H9 (cell line): ENCODE measurements around the gene ARHGAP12. TPM values are rescaled to one million over a fixed set of nuclear protein-coding genes. Genes with fewer than 3 reads are reported as not detected.
A peak's percentile ranks its signal among the peaks of the same experiment; 100 is the strongest.

Experiments used
- DNase-seq: peaks from one replicate; pipeline ENCODE4 v3.0.0-alpha.2; 2017
- H2AFZ ChIP-seq: one replicate; pipeline ENCODE4 v1.6.1; 2013; ENCODE audit warnings: mild to moderate bottlenecking, low read length, control low read depth, moderate library complexity
- H2AK5ac ChIP-seq: 2 replicates; pipeline ENCODE4 v1.6.1; 2013; ENCODE audit warnings: low read length, control low read depth, mixed read lengths; ENCODE audit not compliant: insufficient read length
- H2BK120ac ChIP-seq: one replicate; pipeline ENCODE4 v1.6.1; 2013; ENCODE audit warnings: low read depth, mild to moderate bottlenecking, low read length, control low read depth, inconsistent platforms; ENCODE audit not compliant: poor library complexity, severe bottlenecking
- H2BK12ac ChIP-seq: 2 replicates; pipeline ENCODE4 v1.6.1; 2013; ENCODE audit warnings: low read length, control low read depth, mixed read lengths, low read depth; ENCODE audit not compliant: insufficient read length
- H2BK15ac ChIP-seq: 2 replicates; pipeline ENCODE4 v1.6.1; 2013; ENCODE audit warnings: low read depth, low read length, control low read depth
- H2BK20ac ChIP-seq: one replicate; pipeline ENCODE4 v1.6.1; 2013; ENCODE audit warnings: low read depth, mild to moderate bottlenecking, low read length, control low read depth, inconsistent platforms; ENCODE audit not compliant: poor library complexity, severe bottlenecking
- H2BK5ac ChIP-seq: 2 replicates; pipeline ENCODE4 v1.6.1; 2013; ENCODE audit warnings: low read length, control low read depth, mixed read lengths; ENCODE audit not compliant: insufficient read length
- H3K14ac ChIP-seq: 2 replicates; pipeline ENCODE4 v1.6.1; 2013; ENCODE audit warnings: low read length, control low read depth; ENCODE audit not compliant: insufficient read depth
- H3K18ac ChIP-seq: 2 replicates; pipeline ENCODE4 v1.6.1; 2013; ENCODE audit warnings: low read depth, mild to moderate bottlenecking, mixed read lengths, low read length, control low read depth; ENCODE audit not compliant: insufficient read length
- H3K23ac ChIP-seq: 2 replicates; pipeline ENCODE4 v1.6.1; 2013; ENCODE audit warnings: low read length, control low read depth, mixed read lengths, low read depth; ENCODE audit not compliant: insufficient read length
- H3K23me2 ChIP-seq: 2 replicates; pipeline ENCODE4 v1.6.1; 2013; ENCODE audit warnings: low read depth, mild to moderate bottlenecking, mixed read lengths, low read length, control low read depth; ENCODE audit not compliant: insufficient read length, poor library complexity, severe bottlenecking
- H3K27ac ChIP-seq: 2 replicates; pipeline ENCODE4 v1.5.1; 2013; ENCODE audit warnings: low read length, control low read depth, mixed read lengths, low read depth; ENCODE audit not compliant: insufficient read length
- H3K27me3 ChIP-seq: 2 replicates; pipeline ENCODE4 v1.6.1; 2013; ENCODE audit warnings: low read length, control low read depth, inconsistent platforms; ENCODE audit not compliant: insufficient read depth
- H3K4ac ChIP-seq: 2 replicates; pipeline ENCODE4 v1.6.1; 2013; ENCODE audit warnings: low read depth, mild to moderate bottlenecking, control low read depth, inconsistent platforms, low read length, moderate library complexity
- H3K4me1 ChIP-seq: 2 replicates; pipeline ENCODE4 v1.6.1; 2013; ENCODE audit warnings: low read length, control low read depth, inconsistent platforms; ENCODE audit not compliant: insufficient read depth
- H3K4me2 ChIP-seq: 2 replicates; pipeline ENCODE4 v1.6.1; 2013; ENCODE audit warnings: low read length, control low read depth, mixed read lengths; ENCODE audit not compliant: insufficient read length, insufficient read depth
- H3K56ac ChIP-seq: 2 replicates; pipeline ENCODE4 v1.6.1; 2013; ENCODE audit warnings: low read depth, mild to moderate bottlenecking, mixed read lengths, low read length, control low read depth; ENCODE audit not compliant: insufficient read length
- H3K79me1 ChIP-seq: 2 replicates; pipeline ENCODE4 v1.6.1; 2013; ENCODE audit warnings: low read depth, mild to moderate bottlenecking, moderate library complexity, low read length, control low read depth, inconsistent platforms; ENCODE audit not compliant: insufficient read depth, poor library complexity, severe bottlenecking
- H3K79me2 ChIP-seq: 2 replicates; pipeline ENCODE4 v1.6.1; 2013; ENCODE audit warnings: low read length, control low read depth, inconsistent platforms; ENCODE audit not compliant: insufficient read depth
- H3K9ac ChIP-seq: 2 replicates; pipeline ENCODE4 v1.6.1; 2013; ENCODE audit warnings: low read length, control low read depth, mixed read lengths; ENCODE audit not compliant: insufficient read length; ENCODE audit errors: extremely low read depth
- H3K9me3 ChIP-seq: one replicate; pipeline ENCODE4 v1.6.1; 2013; ENCODE audit warnings: low read depth, low read length, inconsistent platforms; ENCODE audit not compliant: control insufficient read depth
- H3T11ph ChIP-seq: one replicate; pipeline ENCODE4 v1.6.1; 2013; ENCODE audit warnings: mild to moderate bottlenecking, low read length, control low read depth, inconsistent platforms
- H4K20me1 ChIP-seq: one replicate; pipeline ENCODE4 v1.6.1; 2013; ENCODE audit not compliant: control insufficient read depth, insufficient read length, insufficient read depth
- H4K5ac ChIP-seq: 2 replicates; pipeline ENCODE4 v1.6.1; 2013; ENCODE audit warnings: low read depth, mild to moderate bottlenecking, mixed read lengths, low read length, control low read depth; ENCODE audit not compliant: insufficient read length
- H4K8ac ChIP-seq: replicated peaks from 2 replicates; pipeline ENCODE4 v1.6.1; 2013; ENCODE audit warnings: low read length, control low read depth, mixed read lengths, low read depth; ENCODE audit not compliant: insufficient read length
- H4K91ac ChIP-seq: 2 replicates; pipeline ENCODE4 v1.6.1; 2013; ENCODE audit warnings: low read depth, mild to moderate bottlenecking, moderate library complexity, mixed read lengths, low read length, control low read depth; ENCODE audit not compliant: insufficient read length
- H3K27ac Mint-ChIP-seq, 3 experiments: 2 replicates in 2 of 3; 3 replicates in 1 of 3; pipeline ENCODE4 v1.8.0; 2020 to 2021; ENCODE audit warnings: mixed read lengths in 3 of 3, mild to moderate bottlenecking in 1 of 3, moderate library complexity in 1 of 3
- H3K27me3 Mint-ChIP-seq: 2 replicates; pipeline ENCODE4 v1.8.0; 2021; ENCODE audit warnings: low read depth, mild to moderate bottlenecking, moderate library complexity, mixed read lengths
- H3K36me3 Mint-ChIP-seq, 3 experiments: 2 replicates in 2 of 3; 3 replicates in 1 of 3; pipeline ENCODE4 v1.8.0; 2020 to 2021; ENCODE audit warnings: low read depth in 3 of 3, mixed read lengths in 3 of 3; ENCODE audit not compliant: insufficient read depth in 1 of 3
- H3K4me1 Mint-ChIP-seq, 2 experiments: 2 replicates each; pipeline ENCODE4 v1.8.0; 2020; ENCODE audit warnings: mixed read lengths in 2 of 2
- H3K4me3 Mint-ChIP-seq, 2 experiments: 2 replicates in 1 of 2; 3 replicates in 1 of 2; pipeline ENCODE4 v1.8.0; 2020 to 2021; ENCODE audit warnings: mild to moderate bottlenecking in 2 of 2, mixed read lengths in 2 of 2, moderate library complexity in 1 of 2
- H3K9me3 Mint-ChIP-seq, 2 experiments: 2 replicates in 1 of 2; 3 replicates in 1 of 2; pipeline ENCODE4 v1.8.0; 2020; ENCODE audit warnings: mild to moderate bottlenecking in 2 of 2, mixed read lengths in 2 of 2, moderate library complexity in 1 of 2
- CTCF ChIP-seq: fragments of 200-600 bp; sonication (generic); conservative IDR thresholded peaks from 3 replicates; pipeline ENCODE4 v1.8.0; 2021; ENCODE audit warnings: antibody characterized with exemption, mild to moderate bottlenecking
- WGBS: extraction: QIAGEN DNeasy Blood & Tissue Kit; methylation state at CpG from one replicate; pipeline ENCODE4 v1.1.7; 2013; ENCODE audit warnings: missing lambda C conversion rate, low lambda C conversion rate, mixed read lengths; ENCODE audit not compliant: insufficient read length; ENCODE audit errors: extremely low coverage; 5-methylcytosine and 5-hydroxymethylcytosine counted together
- total RNA-seq: library from RNA; stranded (reverse); gene quantifications from 2 replicates; pipeline ENCODE4 v1.2.1, GENCODE V29; 2021

ARHGAP12 gene
- total RNA-seq, 1 experiment from 2014 or later, result 34.3 TPM

GRCh38 chr10:31875608-31876007 lies 53.0 kb downstream of the ARHGAP12 start:
- H3K23ac ChIP-seq, result no peak overlapping the region
- no peak overlapping the region for H4K5ac ChIP-seq
- H3K9me3 ChIP-seq, result no peaks in the 10 kb centered on the region
- H3K18ac ChIP-seq, result no peak overlapping the region
- H3K23me2 ChIP-seq, result no peaks in the 10 kb centered on the region
- H3K4me1 Mint-ChIP-seq, result peaks cover 7 to 14% of the 10 kb centered on the region in 2 experiments
- H3K4me3 Mint-ChIP-seq, result no peak overlapping the region
- H3K79me2 ChIP-seq, result peaks cover 7% of the 10 kb centered on the region; the same call in 1 of the 2 replicates
- H3K56ac ChIP-seq, result no peak overlapping the region
- H4K91ac ChIP-seq, result no peak overlapping the region
- no peak overlapping the region for H4K8ac ChIP-seq
- H3K36me3 Mint-ChIP-seq, result no peaks in the 10 kb centered on the region
- no peaks in the 10 kb centered on the region for H3K79me1 ChIP-seq
- no peak overlapping the region for H3K4me2 ChIP-seq
- no peak overlapping the region for H2BK120ac ChIP-seq
- DNase-seq, result no peak
- no peak overlapping the region for H3T11ph ChIP-seq
- no peaks in the 10 kb centered on the region for H3K9me3 Mint-ChIP-seq
- no peak overlapping the region for H3K14ac ChIP-seq
- no peak overlapping the region for H2BK12ac ChIP-seq
- no peaks in the 10 kb centered on the region for H3K27me3 ChIP-seq
- no CpG with 5 or more reads among the region's 2 CpGs for WGBS
- H3K4me1 ChIP-seq, result peaks cover 6% of the 10 kb centered on the region; the same call in 1 of the 2 replicates
- no peak overlapping the region for H3K9ac ChIP-seq
- no peak overlapping the region for H2BK15ac ChIP-seq
- H3K4ac ChIP-seq, result no peak overlapping the region
- no peak overlapping the region for H2BK20ac ChIP-seq
- TF ChIP-seq CTCF, result no peak
- H2BK5ac ChIP-seq, result no peak overlapping the region
- H4K20me1 ChIP-seq, result no peaks in the 10 kb centered on the region
- H3K27ac Mint-ChIP-seq, result peak overlapping the region in 1 of 3 experiments; percentile 6; a peak in 1 of 7 replicates
- H2AK5ac ChIP-seq, result no peak overlapping the region
- H3K27ac ChIP-seq, result no peak overlapping the region
- no peaks in the 10 kb centered on the region for H3K27me3 Mint-ChIP-seq
- no peak overlapping the region for H2AFZ ChIP-seq
